CD4-positive, alpha-beta T cell treated with Interleukin-4 for 1 hour (primary cell): Measurements from ENCODE around the gene PLEKHO2.

ENCODE experiments used
- DNase-seq, 2 donors: peaks; one replicate each; pipeline ENCODE4 v3.0.0-alpha.2; 2020 to 2022

Gene PLEKHO2

DNA sequence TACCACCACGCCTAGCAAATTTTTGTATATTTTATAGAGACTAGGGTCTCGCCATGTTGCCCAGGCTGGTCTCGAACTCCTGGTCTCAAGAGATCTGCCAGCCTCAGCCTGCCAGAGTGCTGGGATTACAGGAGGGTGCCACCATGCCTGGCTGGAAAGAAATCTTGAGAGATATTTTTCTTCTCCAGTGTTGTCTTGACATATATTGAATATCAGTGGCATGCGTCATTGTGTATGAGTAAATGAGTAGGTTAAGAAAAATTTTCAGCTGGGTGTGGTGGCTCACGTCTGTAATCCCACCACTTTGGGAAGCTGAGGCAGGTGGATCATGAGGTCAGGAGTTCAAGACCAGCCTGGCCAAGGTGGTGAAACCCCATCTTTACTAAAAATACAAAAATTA is 12.7 kb upstream of the PLEKHO2 start:
- DNase-seq = no peak

DNA sequence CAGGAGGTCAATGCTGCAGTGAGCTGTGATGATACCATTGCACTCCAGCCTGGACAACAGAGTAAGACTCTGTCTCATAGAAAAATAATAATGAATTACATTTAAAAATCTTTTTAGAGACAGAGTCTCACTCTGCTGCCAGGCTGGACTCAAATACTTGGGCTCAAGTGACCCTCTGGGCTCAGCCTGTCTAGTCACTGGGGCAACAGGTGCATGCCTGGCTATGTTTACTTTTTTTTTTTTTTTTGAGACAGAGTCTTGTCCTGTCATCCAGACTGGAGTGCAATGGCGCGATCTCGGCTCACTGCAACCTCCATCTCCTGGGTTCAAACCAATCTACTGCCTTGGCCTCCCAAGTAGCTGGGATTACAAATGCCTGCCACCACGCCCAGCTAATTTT is 8.0 kb upstream of the PLEKHO2 start:
- DNase-seq = no peak

DNA sequence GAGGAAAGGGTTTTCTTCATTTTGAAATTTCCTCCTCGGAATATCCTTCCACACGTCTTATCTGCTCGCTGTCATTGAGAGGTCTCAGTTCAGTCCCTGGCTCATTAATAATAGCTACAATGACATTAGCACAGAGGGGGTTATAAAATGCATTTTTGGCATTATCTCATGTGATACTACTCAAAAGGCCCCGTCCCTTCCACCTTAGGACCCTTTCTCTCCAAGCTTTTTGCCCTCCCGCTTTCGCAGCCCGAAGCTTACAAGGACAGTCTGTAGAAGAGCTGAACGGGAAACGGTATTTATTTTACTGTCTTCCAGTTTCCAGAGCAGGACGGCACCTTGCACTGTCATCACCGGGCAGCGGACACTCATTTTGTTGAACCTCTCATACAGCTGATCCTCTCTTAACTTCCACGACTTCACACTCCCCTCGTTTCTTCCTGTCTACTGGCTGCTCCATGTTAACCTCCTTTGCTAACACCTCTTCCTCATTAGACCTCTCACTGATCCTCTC is 5.6 kb upstream of the PLEKHO2 start:
- no peak for DNase-seq

GRCh38 chr15:64837502-64837901 is 4.2 kb upstream of the PLEKHO2 start:
- peak; percentile 55 to 73 for DNase-seq

- DNase-seq = no peak
Measured at GRCh38 chr15:64841060-64841343, 713 bp upstream of the PLEKHO2 start.

DNA sequence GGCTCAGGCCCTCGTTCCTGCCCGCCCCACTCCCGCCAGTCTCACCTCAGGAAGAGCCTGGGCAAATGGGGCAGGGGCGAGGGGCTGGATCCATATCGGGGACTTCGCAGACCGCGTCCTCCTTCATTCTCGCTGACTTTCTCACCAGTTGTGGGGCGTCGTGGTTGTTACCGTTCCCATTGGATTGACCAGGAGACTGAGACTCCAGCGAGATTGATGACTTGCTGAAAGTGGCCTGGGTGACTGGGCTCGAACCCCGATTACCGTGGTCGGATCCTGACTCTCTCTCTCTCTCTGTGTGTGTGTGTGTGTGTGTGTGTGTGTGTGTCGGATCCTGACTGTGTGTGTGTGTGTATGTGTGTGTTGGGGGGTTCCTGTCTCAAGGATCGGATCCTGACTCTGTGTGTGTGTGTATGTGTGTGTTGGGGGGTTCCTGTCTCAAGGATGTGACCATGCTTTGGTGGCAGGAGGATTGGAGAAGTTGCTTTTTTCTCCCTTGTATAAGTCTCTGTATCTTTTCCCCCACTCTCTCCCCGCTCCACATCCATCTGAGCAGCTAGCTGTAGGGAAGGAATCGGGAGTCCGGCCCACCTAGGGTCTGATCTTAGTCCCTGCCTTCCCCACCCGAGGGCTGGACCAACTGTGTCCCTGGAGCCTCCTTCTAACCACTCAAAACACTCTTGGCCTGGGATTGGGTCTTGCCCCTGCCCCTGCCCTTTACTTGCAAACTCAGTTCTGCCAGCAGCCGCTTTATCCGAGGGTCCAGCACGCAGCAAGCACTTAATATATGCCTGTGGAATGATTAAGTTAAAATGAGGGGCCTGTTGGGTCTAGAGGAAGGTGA is 603 bp downstream of the PLEKHO2 start:
- peak in 1 of 2 donors; percentile 43 for DNase-seq

GRCh38 chr15:64842986-64843561 is 1.4 kb downstream of the PLEKHO2 start:
- peak in 1 of 2 donors; percentile 36 for DNase-seq

- no peak for DNase-seq
Measured at GRCh38 chr15:64843991-64844390, 2.3 kb downstream of the PLEKHO2 start.

GRCh38 chr15:64844576-64845145 is 2.9 kb downstream of the PLEKHO2 start:
- DNase-seq = peak; percentile 22 to 31

DNA sequence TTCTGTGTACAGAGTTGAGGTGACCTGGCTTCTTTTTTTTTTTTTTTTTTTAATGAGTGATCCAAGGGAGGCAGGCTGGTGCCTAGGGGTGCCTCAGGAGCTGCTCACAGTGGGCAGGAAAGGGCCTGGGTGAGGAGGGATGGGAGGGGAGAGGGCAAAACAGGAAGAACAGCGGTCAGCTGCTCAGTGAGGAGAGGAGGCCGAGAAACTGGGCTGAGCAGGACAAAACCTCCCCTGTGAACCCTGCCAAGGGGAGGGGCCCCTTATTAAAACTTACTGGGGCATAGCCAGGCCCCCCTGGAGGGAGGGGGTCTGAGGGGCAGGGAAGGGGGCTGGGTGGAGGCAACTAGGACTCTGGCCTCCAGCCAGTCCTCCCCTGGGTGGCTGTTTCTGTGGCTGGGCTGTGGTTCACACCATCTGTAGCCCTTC is 3.5 kb downstream of the PLEKHO2 start:
- peak in 1 of 2 donors; percentile 24 for DNase-seq

DNA sequence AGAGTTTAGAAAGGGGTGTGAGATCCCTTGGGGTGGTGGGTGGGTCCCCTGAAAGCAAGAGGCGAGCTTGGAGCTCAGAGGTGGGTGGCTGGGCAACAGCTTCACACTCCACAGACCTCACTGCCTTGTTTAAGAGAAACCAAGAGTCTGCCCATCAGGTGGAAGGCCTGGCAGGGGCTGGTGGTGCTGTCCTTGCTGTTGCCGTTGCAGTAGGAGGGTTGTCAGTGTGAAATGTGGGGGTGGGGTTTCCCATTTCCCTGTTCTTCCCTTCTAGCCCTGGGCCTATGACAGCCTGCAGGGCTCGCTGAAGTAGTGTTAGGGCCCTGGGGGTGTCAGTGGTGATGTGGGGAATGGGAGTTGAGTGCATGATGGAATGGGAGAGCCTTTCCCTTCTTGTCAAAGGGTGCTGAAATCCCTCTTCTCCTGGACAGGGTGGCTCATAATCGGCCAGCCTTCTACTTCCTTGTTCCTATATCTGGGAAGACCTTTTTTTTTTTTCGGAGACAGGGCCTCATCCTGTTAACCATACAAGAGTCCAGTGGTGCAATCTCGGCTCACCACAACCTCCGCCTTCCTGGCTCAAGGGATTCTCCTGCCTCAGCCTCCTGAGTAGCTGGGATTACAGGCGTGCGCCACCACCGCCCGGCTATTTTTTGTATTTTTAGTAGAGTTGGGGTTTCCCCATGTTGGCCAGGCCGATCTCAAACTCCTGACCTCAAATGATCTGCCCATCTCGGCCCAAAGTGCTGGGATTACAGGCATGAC is 4.3 kb downstream of the PLEKHO2 start:
- DNase-seq = no peak

- no peak for DNase-seq
Measured at GRCh38 chr15:64847016-64847415, 5.3 kb downstream of the PLEKHO2 start.

DNA sequence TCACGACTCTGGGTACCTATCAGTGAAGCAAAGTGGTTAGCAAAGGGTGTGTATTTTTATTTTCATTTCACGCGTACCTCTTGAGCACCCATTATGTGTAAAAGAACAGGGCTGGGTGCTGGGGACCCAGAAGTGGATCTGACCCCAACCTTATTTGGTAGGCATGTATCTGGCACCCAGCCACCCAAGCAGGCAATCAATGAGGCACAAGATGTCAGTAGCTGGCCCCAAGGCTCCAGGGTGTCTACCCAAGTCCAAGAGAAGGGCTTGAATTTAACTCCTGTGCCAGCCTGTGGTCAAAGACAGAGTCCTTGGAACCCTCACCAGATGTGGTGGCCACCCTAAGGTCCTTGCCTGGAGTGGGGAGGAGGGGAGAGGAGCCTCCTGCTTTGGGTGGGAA is 5.7 kb downstream of the PLEKHO2 start:
- DNase-seq = no peak

GRCh38 chr15:64847876-64848716 is 6.4 kb downstream of the PLEKHO2 start:
- DNase-seq = no peak

GRCh38 chr15:64850778-64851502 is 9.2 kb downstream of the PLEKHO2 start:
- no peak for DNase-seq

GRCh38 chr15:64851503-64851840 is 9.8 kb downstream of the PLEKHO2 start:
- DNase-seq = peak in 1 of 2 donors; percentile 25

DNA sequence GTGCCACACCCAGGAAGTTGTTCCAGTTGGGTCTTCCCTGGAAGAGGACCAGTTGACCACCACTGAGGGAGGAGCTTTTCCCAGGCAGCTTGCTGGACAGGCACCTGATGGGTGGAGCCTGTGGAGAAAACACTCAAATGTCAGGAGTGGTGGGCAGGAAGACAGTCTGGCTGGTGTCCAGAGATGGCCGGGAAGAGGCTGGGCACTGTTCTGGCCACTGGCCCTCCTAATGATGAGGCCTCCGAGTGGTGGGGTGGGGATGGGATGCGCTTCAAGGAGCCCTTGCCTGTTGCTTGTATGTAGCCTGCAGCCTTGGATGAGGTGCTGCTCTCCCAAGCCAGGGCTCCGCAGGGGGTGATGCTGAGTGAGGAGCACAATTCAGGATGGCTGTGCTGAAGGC is 12.3 kb downstream of the PLEKHO2 start:
- DNase-seq = no peak

- DNase-seq = no peak
Measured at GRCh38 chr15:64854526-64854925, 12.8 kb downstream of the PLEKHO2 start.

DNA sequence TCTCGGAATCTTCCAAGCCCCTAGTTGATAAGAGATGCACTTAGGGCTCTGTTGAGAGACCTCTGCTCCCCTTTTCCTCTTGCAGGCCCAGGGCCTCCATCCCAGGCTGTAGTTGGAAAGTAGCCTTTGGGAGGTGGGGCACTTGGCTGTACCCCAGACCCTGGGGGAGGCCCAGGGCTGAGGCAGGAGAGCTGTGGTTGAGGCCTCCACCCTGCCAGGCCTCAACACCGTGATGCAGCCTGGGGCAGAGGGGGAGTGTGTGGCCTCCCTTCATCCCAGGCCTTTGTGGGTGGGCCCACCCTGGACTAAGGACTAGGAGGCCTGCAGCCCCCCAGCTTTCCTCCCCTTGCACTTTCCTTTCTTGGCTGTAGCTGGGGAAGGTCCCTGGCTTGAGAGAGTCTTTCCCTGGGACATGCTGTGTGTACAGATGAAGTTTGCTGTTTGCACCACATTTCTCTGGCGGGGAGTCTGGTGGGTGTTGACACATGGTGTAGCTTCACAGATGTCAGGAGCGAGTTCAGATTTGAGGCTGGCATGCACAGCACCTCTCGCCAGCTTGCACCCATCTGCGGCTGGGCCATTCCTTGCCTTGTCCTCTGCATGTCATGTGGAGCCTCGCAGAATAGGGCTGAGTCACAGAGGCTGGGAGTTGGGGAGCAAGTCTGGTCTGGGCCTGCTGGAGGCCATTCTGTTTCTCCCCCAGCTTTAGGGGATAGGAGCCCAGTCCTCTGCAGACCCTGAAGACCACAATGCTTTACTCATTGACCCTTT is 13.7 kb downstream of the PLEKHO2 start:
- DNase-seq = no peak

DNA sequence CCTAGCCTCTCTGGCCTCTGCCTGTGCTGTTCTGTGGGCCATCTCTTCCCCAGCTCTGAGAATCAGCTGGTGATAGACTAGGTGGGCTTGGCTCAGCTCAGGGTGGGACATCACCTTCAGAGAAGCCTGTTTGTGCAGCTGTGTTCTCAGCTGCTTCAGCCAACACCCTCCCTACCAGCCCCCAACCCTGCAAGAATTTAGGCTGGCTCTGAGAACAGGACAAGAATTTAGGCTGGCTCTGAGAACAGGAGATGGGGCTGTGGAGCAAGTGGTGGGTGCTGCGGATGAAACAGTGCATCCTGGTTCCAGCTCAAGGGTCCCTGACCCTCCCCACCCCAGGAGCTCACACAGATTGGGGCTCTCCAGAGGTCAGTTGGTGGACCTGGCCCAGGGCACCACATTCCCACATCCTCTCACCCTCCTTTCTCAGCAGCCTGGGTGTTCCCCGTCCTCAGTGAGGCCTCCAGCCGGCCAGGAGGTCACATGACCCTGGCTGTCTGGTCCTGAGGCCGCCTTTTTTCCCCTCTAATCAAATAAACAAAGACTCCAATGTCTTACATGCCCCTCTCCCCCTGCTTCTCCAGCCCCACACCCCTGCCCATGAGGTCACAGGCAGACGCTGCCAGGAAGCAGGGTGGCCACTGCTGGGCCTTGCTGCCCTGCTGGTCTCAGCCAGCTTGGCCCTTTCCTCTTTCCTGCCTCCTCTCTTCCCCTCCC is 14.9 kb downstream of the PLEKHO2 start:
- no peak for DNase-seq
